H9 (cell line): ENCODE data around the gene TGFBRAP1. TPM values are rescaled to one million over a fixed set of nuclear protein-coding genes. Genes with fewer than 3 reads are reported as not detected.

Experiments
- DNase-seq: peaks from one replicate; pipeline ENCODE4 v3.0.0-alpha.2; 2017
- H2AFZ ChIP-seq: one replicate; pipeline ENCODE4 v1.6.1; 2013; ENCODE audit warnings: mild to moderate bottlenecking, low read length, control low read depth, moderate library complexity
- H2AK5ac ChIP-seq: 2 replicates; pipeline ENCODE4 v1.6.1; 2013; ENCODE audit warnings: low read length, control low read depth, mixed read lengths; ENCODE audit not compliant: insufficient read length
- H2BK120ac ChIP-seq: one replicate; pipeline ENCODE4 v1.6.1; 2013; ENCODE audit warnings: low read depth, mild to moderate bottlenecking, low read length, control low read depth, inconsistent platforms; ENCODE audit not compliant: poor library complexity, severe bottlenecking
- H2BK12ac ChIP-seq: 2 replicates; pipeline ENCODE4 v1.6.1; 2013; ENCODE audit warnings: low read length, control low read depth, mixed read lengths, low read depth; ENCODE audit not compliant: insufficient read length
- H2BK15ac ChIP-seq: 2 replicates; pipeline ENCODE4 v1.6.1; 2013; ENCODE audit warnings: low read depth, low read length, control low read depth
- H2BK20ac ChIP-seq: one replicate; pipeline ENCODE4 v1.6.1; 2013; ENCODE audit warnings: low read depth, mild to moderate bottlenecking, low read length, control low read depth, inconsistent platforms; ENCODE audit not compliant: poor library complexity, severe bottlenecking
- H2BK5ac ChIP-seq: 2 replicates; pipeline ENCODE4 v1.6.1; 2013; ENCODE audit warnings: low read length, control low read depth, mixed read lengths; ENCODE audit not compliant: insufficient read length
- H3K14ac ChIP-seq: 2 replicates; pipeline ENCODE4 v1.6.1; 2013; ENCODE audit warnings: low read length, control low read depth; ENCODE audit not compliant: insufficient read depth
- H3K18ac ChIP-seq: 2 replicates; pipeline ENCODE4 v1.6.1; 2013; ENCODE audit warnings: low read depth, mild to moderate bottlenecking, mixed read lengths, low read length, control low read depth; ENCODE audit not compliant: insufficient read length
- H3K23ac ChIP-seq: 2 replicates; pipeline ENCODE4 v1.6.1; 2013; ENCODE audit warnings: low read length, control low read depth, mixed read lengths, low read depth; ENCODE audit not compliant: insufficient read length
- H3K23me2 ChIP-seq: 2 replicates; pipeline ENCODE4 v1.6.1; 2013; ENCODE audit warnings: low read depth, mild to moderate bottlenecking, mixed read lengths, low read length, control low read depth; ENCODE audit not compliant: insufficient read length, poor library complexity, severe bottlenecking
- H3K27ac ChIP-seq: 2 replicates; pipeline ENCODE4 v1.5.1; 2013; ENCODE audit warnings: low read length, control low read depth, mixed read lengths, low read depth; ENCODE audit not compliant: insufficient read length
- H3K27me3 ChIP-seq: 2 replicates; pipeline ENCODE4 v1.6.1; 2013; ENCODE audit warnings: low read length, control low read depth, inconsistent platforms; ENCODE audit not compliant: insufficient read depth
- H3K4ac ChIP-seq: 2 replicates; pipeline ENCODE4 v1.6.1; 2013; ENCODE audit warnings: low read depth, mild to moderate bottlenecking, control low read depth, inconsistent platforms, low read length, moderate library complexity
- H3K4me1 ChIP-seq: 2 replicates; pipeline ENCODE4 v1.6.1; 2013; ENCODE audit warnings: low read length, control low read depth, inconsistent platforms; ENCODE audit not compliant: insufficient read depth
- H3K4me2 ChIP-seq: 2 replicates; pipeline ENCODE4 v1.6.1; 2013; ENCODE audit warnings: low read length, control low read depth, mixed read lengths; ENCODE audit not compliant: insufficient read length, insufficient read depth
- H3K56ac ChIP-seq: 2 replicates; pipeline ENCODE4 v1.6.1; 2013; ENCODE audit warnings: low read depth, mild to moderate bottlenecking, mixed read lengths, low read length, control low read depth; ENCODE audit not compliant: insufficient read length
- H3K79me1 ChIP-seq: 2 replicates; pipeline ENCODE4 v1.6.1; 2013; ENCODE audit warnings: low read depth, mild to moderate bottlenecking, moderate library complexity, low read length, control low read depth, inconsistent platforms; ENCODE audit not compliant: insufficient read depth, poor library complexity, severe bottlenecking
- H3K79me2 ChIP-seq: 2 replicates; pipeline ENCODE4 v1.6.1; 2013; ENCODE audit warnings: low read length, control low read depth, inconsistent platforms; ENCODE audit not compliant: insufficient read depth
- H3K9ac ChIP-seq: 2 replicates; pipeline ENCODE4 v1.6.1; 2013; ENCODE audit warnings: low read length, control low read depth, mixed read lengths; ENCODE audit not compliant: insufficient read length; ENCODE audit errors: extremely low read depth
- H3K9me3 ChIP-seq: one replicate; pipeline ENCODE4 v1.6.1; 2013; ENCODE audit warnings: low read depth, low read length, inconsistent platforms; ENCODE audit not compliant: control insufficient read depth
- H3T11ph ChIP-seq: one replicate; pipeline ENCODE4 v1.6.1; 2013; ENCODE audit warnings: mild to moderate bottlenecking, low read length, control low read depth, inconsistent platforms
- H4K20me1 ChIP-seq: one replicate; pipeline ENCODE4 v1.6.1; 2013; ENCODE audit not compliant: control insufficient read depth, insufficient read length, insufficient read depth
- H4K5ac ChIP-seq: 2 replicates; pipeline ENCODE4 v1.6.1; 2013; ENCODE audit warnings: low read depth, mild to moderate bottlenecking, mixed read lengths, low read length, control low read depth; ENCODE audit not compliant: insufficient read length
- H4K8ac ChIP-seq: replicated peaks from 2 replicates; pipeline ENCODE4 v1.6.1; 2013; ENCODE audit warnings: low read length, control low read depth, mixed read lengths, low read depth; ENCODE audit not compliant: insufficient read length
- H4K91ac ChIP-seq: 2 replicates; pipeline ENCODE4 v1.6.1; 2013; ENCODE audit warnings: low read depth, mild to moderate bottlenecking, moderate library complexity, mixed read lengths, low read length, control low read depth; ENCODE audit not compliant: insufficient read length
- H3K27ac Mint-ChIP-seq, 3 experiments: 2 replicates in 2 of 3; 3 replicates in 1 of 3; pipeline ENCODE4 v1.8.0; 2020 to 2021; ENCODE audit warnings: mixed read lengths in 3 of 3, mild to moderate bottlenecking in 1 of 3, moderate library complexity in 1 of 3
- H3K27me3 Mint-ChIP-seq: 2 replicates; pipeline ENCODE4 v1.8.0; 2021; ENCODE audit warnings: low read depth, mild to moderate bottlenecking, moderate library complexity, mixed read lengths
- H3K36me3 Mint-ChIP-seq, 3 experiments: 2 replicates in 2 of 3; 3 replicates in 1 of 3; pipeline ENCODE4 v1.8.0; 2020 to 2021; ENCODE audit warnings: low read depth in 3 of 3, mixed read lengths in 3 of 3; ENCODE audit not compliant: insufficient read depth in 1 of 3
- H3K4me1 Mint-ChIP-seq, 2 experiments: 2 replicates each; pipeline ENCODE4 v1.8.0; 2020; ENCODE audit warnings: mixed read lengths in 2 of 2
- H3K4me3 Mint-ChIP-seq, 2 experiments: 2 replicates in 1 of 2; 3 replicates in 1 of 2; pipeline ENCODE4 v1.8.0; 2020 to 2021; ENCODE audit warnings: mild to moderate bottlenecking in 2 of 2, mixed read lengths in 2 of 2, moderate library complexity in 1 of 2
- H3K9me3 Mint-ChIP-seq, 2 experiments: 2 replicates in 1 of 2; 3 replicates in 1 of 2; pipeline ENCODE4 v1.8.0; 2020; ENCODE audit warnings: mild to moderate bottlenecking in 2 of 2, mixed read lengths in 2 of 2, moderate library complexity in 1 of 2
- WGBS: extraction: QIAGEN DNeasy Blood & Tissue Kit; methylation state at CpG from one replicate; pipeline ENCODE4 v1.1.7; 2013; ENCODE audit warnings: missing lambda C conversion rate, low lambda C conversion rate, mixed read lengths; ENCODE audit not compliant: insufficient read length; ENCODE audit errors: extremely low coverage; 5-methylcytosine and 5-hydroxymethylcytosine counted together
- total RNA-seq: library from RNA; stranded (reverse); gene quantifications from 2 replicates; pipeline ENCODE4 v1.2.1, GENCODE V29; 2021
- TF ChIP-seq, protein P1 (sequence below): fragments of 200-600 bp; sonication (generic); conservative IDR thresholded peaks from 3 replicates; pipeline ENCODE4 v1.8.0; 2021; ENCODE audit warnings: antibody characterized with exemption, mild to moderate bottlenecking

Gene TGFBRAP1
- total RNA-seq, 1 experiment from 2014 or later: 23.6 TPM

- Histone ChIP-seq H3K27me3 (no peaks in the 10 kb centered on the region), H3K14ac (no peak overlapping the region), H3K79me2 (no peaks in the 10 kb centered on the region), H2BK15ac (no peak overlapping the region), H3K9ac (no peak overlapping the region), H3K23me2 (no peaks in the 10 kb centered on the region), H4K8ac (no peak overlapping the region), H3T11ph (no peak overlapping the region), H2AFZ (no peak overlapping the region), H2BK12ac (no peak overlapping the region), H3K9me3 (no peaks in the 10 kb centered on the region), H3K79me1 (no peaks in the 10 kb centered on the region), H3K27ac (no peak overlapping the region), H3K4ac (no peak overlapping the region), H2BK120ac (no peak overlapping the region), H2BK20ac (no peak overlapping the region), H3K56ac (no peak overlapping the region), H4K91ac (no peak overlapping the region), H3K18ac (no peak overlapping the region), H3K23ac (no peak overlapping the region), H4K5ac (no peak overlapping the region), H4K20me1 (no peaks in the 10 kb centered on the region), H3K4me1 (no peaks in the 10 kb centered on the region), H3K4me2 (no peak overlapping the region), H2BK5ac (no peak overlapping the region), H2AK5ac (no peak overlapping the region)
- DNase-seq: no peak
- no peaks in the 10 kb centered on the region for H3K9me3 Mint-ChIP-seq
- H3K36me3 Mint-ChIP-seq: peaks cover 7 to 39% (median 30%) of the 10 kb centered on the region in 3 experiments; a peak in 6 of 7 replicates
- H3K4me3 Mint-ChIP-seq: no peak overlapping the region
- H3K27me3 Mint-ChIP-seq: no peaks in the 10 kb centered on the region; the same call in 1 of the 2 replicates
- H3K4me1 Mint-ChIP-seq: peaks cover 0 to 2% of the 10 kb centered on the region in 2 experiments; a peak in 1 of 4 replicates
- peak overlapping the region in 1 of 3 experiments; percentile 32; a peak in 1 of 7 replicates for H3K27ac Mint-ChIP-seq
- TF ChIP-seq, protein P1, sequence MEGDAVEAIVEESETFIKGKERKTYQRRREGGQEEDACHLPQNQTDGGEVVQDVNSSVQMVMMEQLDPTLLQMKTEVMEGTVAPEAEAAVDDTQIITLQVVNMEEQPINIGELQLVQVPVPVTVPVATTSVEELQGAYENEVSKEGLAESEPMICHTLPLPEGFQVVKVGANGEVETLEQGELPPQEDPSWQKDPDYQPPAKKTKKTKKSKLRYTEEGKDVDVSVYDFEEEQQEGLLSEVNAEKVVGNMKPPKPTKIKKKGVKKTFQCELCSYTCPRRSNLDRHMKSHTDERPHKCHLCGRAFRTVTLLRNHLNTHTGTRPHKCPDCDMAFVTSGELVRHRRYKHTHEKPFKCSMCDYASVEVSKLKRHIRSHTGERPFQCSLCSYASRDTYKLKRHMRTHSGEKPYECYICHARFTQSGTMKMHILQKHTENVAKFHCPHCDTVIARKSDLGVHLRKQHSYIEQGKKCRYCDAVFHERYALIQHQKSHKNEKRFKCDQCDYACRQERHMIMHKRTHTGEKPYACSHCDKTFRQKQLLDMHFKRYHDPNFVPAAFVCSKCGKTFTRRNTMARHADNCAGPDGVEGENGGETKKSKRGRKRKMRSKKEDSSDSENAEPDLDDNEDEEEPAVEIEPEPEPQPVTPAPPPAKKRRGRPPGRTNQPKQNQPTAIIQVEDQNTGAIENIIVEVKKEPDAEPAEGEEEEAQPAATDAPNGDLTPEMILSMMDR: no peak
- no CpG with 5 or more reads among the region's 3 CpGs for WGBS
These were observed 31.5 kb downstream of the TGFBRAP1 start for GRCh38 chr2:105298017-105298416.
